ENCODE measurements around the gene B9D1.

- TF ChIP-seq CREB1 (IDR thresholded peaks at IDR 0.05; ENCODE audit: low read depth) (no peak), CEBPB (IDR thresholded peaks at IDR 0.05) (0 out of 2 replicates have a peak, but pooled peaks have one; percentile 4), REST (IDR thresholded peaks at IDR 0.05; ENCODE audit: low read depth) (no peak), EP300 (IDR thresholded peaks at IDR 0.05; ENCODE audit: borderline replicate concordance) (peak; percentile 41; the same call in 1 of the 2 replicates), MAX (IDR thresholded peaks at IDR 0.05) (no peak), YY1 (IDR thresholded peaks at IDR 0.05; ENCODE audit: low read depth) (no peak), ZBTB7A (IDR thresholded peaks at IDR 0.05; ENCODE audit: low read depth) (no peak), FOXM1 (IDR thresholded peaks at IDR 0.05; ENCODE audit: borderline replicate concordance, low read depth) (no peak), NFIC (IDR thresholded peaks at IDR 0.05) (no peak), TAF1 (IDR thresholded peaks at IDR 0.05; ENCODE audit: low read depth) (no peak)
These were observed 31.4 kb downstream of the B9D1 start for GRCh38 chr17:19331134-19331533.
